Head of caudate nucleus (tissue), 42 donors: ENCODE results near the gene NUAK1.
"Not testable (repeated sequence)": the region's sequence is repeated elsewhere in the genome, so short reads cannot be mapped to it uniquely, and the experiment has no call there.

Experiments
- DNase-seq, 42 donors: peaks; one replicate each; pipeline versions ENCODE4 v3.0.0 to v3.0.0-alpha.2; 2020 to 2021; ENCODE audit warnings: mixed read lengths in 7 of 42
- intact Hi-C: fragments of 100-400 bp; cut with DNase I; formaldehyde crosslinking; loops from one replicate; pipeline ENCODE4 v1.15.0; 2022

NUAK1 gene

DNA sequence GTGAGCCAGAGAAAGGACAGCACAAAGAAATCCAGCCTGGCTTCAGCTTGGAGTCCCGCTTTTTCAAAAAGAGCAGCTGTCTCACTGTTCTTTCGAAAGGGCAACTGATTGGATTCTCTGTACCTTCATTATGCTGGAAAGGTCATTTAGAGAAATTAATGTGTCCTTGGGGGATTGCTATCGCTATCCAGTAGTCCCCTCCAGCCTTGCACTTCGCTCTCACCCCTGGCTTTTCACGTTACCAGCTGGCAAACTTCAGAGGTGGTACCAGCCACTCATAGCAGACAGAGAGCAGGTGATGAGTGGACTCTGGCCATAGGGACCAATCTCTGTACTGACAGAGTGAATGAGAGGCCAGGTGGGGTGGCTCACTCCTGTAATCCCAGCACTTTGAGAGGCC, 11.8 kb upstream of the NUAK1 start:
- no peak for DNase-seq
- intact Hi-C loops, result no loop called here

DNA sequence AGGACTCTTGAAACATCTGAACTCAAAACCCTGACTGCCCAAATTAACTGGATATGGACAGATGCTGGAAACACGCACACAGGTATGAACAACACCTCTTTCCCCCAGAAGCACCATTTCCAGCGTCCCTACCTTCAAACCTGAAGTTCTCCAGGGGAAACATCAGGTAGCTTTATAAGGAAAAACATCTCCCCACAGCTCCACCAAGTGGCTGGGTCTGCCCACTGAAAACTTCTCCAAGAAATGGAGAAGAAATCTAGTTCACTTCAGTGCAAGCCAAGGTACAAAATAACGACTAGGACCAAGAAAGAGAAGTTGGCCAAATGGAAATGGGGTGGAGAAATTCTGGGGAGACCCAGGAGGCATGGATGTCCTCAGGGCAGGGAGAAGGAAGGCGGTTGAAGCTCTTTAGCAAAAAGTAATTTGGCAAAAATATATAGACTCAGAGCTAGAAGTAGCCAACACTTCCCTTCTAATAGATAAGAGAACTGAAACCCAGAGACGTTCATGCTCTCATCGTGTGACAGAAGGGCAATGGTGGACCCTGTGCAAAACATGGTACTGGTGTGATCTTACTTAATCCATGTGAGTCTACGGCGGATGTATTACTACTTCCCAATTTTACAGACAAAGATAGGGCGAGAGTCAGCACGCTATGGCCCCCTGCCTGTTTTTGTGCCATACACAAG, 10.5 kb upstream of the NUAK1 start:
- peak in 37 of 42 donors; percentile 21 to 80 (median 49) for DNase-seq
- intact Hi-C loops, result loop anchor here (5.0 kb wide), 1 partner anchor 73 kb away; no protein-coding TSS in a partner anchor

DNA sequence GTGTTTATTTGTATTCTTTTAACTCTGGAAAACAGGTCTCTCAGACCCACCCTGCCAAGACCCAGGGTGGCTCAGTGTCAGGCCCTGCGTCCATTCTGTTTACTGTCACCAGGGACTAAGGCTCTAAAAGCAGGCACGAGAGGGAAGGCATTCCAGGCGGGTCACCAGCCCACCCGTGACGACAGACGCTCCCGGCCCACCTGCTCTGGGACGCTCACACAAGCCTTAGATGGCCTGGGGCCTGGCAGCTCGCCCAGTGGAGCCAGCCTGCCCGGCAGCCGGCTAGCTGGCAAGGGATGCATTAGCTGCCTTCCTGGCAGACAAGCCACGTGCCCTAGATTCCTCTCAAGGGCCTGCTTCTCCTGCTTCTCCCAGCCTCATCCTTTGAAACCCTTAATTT, 9.2 kb upstream of the NUAK1 start:
- peak; percentile 53 to 90 (median 78) for DNase-seq
- intact Hi-C loops, result loop anchor here (5.0 kb wide), 1 partner anchor 74 kb away; no protein-coding TSS in a partner anchor

DNA sequence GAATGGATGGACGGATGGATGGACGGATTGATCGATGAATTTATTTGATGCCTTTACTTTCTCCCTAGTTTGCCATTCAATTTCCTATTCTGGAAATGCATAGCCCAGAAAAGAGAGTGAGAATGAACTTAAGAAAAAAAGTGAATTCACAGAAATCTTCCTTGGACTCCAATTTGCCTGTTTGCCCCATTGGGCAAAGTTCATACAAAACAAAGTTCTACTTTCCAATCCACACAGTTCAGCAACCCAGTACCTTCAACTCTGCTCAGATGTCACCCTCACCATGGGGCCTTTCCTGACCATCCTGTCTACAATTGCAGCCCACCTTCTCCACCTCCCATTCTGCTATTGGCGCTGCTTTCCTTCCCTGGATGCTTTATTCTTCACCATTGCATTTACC, 8.2 kb upstream of the NUAK1 start:
- intact Hi-C loops, result loop anchor here (5.0 kb wide), 1 partner anchor 75 kb away; no protein-coding TSS in a partner anchor
- DNase-seq, result no peak

DNA sequence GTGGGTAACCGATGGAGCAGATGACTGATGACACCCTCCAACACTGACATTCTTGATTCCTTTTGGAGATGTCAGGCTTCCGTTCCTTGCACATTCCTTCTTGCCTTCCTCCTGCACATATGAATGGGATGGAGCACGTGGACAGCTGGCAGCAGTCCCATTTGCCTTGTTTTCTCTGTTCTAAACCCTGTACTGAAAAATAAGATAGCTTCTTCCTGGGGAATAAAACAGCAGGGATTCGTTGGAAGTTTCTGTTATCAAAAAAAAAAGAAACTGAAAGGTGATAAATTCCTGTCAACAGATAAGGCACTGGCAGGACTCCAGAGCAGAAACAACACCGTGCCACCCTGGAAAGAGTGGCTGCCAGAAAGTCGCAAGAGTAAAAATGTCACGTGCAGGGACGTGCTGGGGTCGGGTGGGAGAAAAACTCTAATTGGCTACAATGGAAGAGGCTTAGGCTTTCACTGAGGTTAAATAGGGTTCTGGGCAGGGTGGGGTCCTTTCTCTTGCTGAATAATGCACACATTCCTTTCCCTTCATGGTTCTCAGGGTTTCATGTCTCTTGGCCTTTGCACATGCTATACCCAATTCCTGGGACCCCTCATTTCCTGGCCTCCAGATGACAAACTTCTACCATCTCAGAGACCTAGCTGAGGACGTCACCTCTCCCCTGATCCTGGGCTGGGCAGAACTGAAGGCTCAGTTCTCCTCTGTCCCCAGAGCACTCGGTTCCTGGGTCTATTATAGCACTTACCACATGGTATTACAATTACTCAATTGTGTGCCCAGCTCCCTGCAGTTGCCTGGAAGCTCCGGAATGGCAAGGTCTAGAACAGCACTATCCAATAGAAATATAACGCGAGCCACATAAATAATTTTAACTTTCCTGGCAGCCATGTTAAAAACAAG, 7.0 kb upstream of the NUAK1 start:
- DNase-seq, result peak in 33 of 42 donors; percentile 15 to 77 (median 51)
- intact Hi-C loops, result loop anchor here (5.0 kb wide), 1 partner anchor 77 kb away; no protein-coding TSS in a partner anchor

DNA sequence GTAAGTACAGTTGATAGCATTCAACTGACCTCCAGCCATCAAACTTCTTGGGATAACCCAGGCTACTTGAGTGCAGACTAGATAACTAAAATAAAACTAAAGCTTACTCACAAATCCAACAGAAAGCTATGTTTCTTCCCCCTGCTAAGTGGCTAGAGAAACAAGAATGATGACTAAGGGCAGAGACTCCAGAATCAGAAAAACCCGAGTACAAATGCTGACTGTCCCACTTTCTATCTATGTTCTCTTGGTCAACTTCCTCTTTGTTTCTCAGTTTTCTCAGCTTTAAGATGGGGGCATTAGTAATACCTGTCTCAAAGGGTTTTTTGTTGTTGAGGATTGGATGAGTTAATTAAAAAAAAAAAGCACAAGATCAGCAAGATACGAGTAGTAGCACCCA, 6.1 kb upstream of the NUAK1 start:
- intact Hi-C loops, result loop anchor here (5.0 kb wide), 1 partner anchor 77 kb away; no protein-coding TSS in a partner anchor
- DNase-seq, result no peak

DNA sequence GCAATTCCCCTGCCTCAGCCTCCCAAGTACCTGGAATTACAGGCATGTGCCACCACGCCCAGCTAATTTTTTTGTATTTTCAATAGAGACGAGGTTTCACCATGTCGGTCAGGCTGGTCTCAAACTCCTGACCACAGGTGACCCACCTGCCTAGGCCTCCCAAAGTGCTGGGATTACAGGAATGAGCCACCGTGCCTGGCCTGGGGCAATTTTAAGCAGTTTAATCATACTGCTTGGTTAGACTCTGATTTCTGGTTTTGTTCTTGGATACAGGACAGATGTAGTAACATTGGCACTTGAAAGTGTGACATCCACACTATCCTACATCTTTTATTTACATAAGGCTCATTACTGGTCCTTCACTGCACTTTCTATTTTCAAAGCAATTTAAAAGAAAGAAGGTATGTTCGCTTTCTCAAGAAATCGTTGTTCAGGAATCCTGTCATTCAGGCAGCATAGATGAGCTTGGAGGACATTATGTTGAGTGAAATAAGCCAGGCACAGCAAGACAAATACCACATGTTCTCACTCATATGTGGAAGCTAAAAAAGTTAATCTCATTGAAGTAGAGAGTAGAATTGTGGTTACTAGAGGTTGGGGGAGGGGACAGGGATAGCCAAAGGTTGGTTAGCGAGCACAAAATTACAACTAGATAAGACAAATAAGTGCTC, 4.0 kb upstream of the NUAK1 start:
- no peak for DNase-seq
- intact Hi-C loops, result no loop called here

DNA sequence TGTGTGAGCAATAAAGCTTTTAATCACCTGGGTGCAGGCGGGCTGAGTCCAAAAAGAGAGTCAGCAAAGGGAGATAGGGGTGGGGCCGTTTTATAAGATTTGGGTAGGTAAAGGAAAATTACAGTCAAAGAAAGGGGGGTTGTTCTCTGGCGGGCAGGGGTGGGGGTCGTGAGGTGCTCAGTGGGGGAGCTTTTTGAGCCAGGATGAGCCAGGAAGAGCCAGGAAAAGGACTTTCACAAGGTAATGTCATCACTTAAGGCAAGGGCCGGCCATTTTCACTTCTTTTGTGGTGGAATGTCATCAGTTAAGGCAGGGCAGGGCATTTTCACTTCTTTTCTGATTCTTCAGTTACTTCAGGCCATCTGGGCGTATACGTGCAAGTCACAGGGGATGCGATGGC, 3.2 kb upstream of the NUAK1 start:
- DNase-seq, intact Hi-C loops: not testable (repeated sequence)

DNA sequence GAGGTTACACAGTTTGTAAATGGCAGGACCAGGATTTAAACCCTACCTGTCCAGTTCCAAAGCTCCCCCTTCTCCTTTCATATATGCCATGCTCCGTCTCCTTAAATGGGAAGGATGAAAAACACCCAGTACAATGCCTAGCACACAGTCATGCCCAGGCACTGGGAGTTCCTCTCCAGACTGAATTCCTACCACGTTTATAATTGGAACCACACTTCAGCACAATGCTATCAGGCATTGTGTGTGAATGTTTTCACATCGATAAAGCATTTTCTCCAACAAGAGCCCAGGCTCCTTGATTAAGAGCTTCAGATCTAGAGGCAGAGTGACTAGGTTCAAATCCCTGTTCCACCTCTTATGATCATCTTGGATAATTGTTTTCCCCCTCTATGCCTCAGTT, 2.7 kb upstream of the NUAK1 start:
- intact Hi-C loops, result no loop called here
- DNase-seq, result no peak

DNA sequence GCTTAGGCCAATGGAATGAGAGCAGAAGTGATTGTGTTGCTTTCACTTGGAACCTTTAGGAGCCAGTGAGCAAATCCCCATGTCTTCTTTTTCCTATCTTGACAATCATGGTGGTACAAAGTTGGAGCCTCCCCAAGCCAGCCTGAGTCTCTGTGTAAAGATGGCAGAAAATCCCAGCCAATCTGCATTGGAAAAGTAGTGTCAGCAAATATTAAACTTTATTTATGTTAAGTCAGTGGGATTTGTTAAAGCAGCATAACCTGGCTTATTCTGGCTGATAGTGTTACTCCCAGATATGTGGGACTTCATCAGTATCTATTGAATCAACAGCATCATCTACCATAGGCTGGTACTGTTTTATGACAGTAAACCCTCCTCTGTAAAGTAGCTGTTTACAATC, 2.2 kb upstream of the NUAK1 start:
- intact Hi-C loops, result no loop called here
- no peak for DNase-seq

DNA sequence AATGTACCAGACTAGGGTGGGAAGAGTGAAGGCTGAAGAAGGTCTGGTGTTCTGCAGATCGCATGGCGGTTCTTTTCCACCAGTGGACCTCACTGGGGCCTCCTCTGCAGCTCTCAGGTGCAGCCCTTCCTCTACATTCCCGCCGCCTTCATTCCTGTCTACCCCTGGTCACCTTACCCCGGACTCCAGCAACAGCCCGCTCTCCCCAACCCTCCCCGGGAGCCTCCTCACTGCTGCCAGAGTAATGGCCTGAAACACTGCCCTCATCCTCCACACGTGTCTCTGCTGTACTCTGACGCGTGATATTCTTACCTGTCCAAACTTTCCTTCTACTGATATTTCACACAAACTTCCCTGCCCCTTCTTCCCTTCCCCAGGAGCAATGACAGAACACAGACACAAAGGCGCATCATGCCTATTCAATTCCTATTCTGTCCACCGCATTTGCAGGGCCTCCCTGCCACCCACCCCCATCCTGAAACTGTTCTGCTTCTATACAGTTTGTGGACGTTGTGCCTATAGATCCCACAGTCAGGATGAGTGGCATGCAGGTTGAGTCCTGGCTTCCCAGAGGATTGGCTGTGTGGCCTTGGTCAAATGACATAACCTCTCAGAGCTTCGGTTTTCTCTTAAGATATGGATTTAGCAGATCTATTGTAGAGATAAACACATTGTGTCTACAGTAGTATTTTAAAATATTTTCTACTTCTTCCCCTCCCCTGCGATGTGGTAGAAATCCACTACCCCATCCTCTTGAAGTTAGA, 1.7 kb upstream of the NUAK1 start:
- peak in 4 of 42 donors; percentile 21 to 44 (median 28) for DNase-seq
- intact Hi-C loops, result no loop called here

DNA sequence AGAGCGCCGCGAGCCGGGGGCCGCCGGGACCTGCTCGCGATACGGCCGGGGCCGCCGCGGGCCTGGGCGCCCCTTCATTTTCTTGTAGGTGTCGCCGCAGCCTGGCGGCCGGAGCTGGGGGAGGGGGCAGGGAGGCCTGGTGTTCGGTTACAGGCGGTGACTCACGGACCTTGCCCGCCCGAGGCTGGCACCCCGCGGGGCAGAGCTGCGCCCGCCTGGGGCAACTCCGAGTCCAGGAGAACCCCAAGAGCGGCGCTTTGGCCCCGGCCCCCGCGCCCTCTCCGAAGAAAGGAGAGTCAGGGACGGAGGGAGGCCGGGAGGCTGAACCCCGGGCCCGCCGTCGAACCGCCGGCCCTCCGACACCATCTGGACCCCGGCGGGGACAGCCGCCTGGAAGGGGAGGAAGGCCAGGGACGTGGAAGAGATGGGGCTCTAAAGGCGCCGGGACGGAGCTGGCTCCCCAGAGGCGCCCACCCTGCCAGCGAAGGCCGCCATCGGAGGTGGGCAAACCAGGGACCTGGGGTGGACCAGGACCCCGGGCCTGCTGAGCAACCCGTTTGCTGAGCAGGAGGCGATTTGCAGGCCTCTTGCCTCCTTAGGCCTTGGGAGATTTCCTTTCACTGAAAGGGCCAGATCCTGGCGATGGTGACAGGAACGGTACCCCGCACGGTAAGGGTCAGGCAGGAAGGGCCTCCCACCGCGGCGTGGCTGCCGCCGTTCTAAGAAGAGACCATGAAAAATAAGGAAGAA, 843 bp upstream of the NUAK1 start:
- intact Hi-C loops, result loop anchor here (2.0 to 10.0 kb wide), 2 partner anchors 435 to 715 kb away; no protein-coding TSS in a partner anchor
- DNase-seq, result peak in 41 of 42 donors; percentile 29 to 86 (median 64)

DNA sequence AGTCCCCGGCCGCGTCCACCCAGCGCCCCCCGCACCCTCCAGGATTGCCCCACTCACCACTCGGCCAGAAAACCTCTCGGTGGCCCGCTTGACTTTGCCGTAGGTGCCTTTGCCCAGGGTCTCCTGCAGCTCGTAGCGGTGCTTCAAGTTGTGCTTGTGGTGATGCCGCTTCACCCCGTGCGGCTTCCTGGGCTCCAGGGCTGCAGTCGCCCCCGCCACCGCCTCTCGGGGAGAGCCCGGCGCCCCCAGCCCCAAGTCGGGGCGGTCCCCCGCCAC, 459 bp downstream of the NUAK1 start:
- intact Hi-C loops, result loop anchor here (2.0 to 10.0 kb wide), 2 partner anchors 433 to 713 kb away; no protein-coding TSS in a partner anchor
- peak in 21 of 42 donors; percentile 21 to 69 (median 41) for DNase-seq

DNA sequence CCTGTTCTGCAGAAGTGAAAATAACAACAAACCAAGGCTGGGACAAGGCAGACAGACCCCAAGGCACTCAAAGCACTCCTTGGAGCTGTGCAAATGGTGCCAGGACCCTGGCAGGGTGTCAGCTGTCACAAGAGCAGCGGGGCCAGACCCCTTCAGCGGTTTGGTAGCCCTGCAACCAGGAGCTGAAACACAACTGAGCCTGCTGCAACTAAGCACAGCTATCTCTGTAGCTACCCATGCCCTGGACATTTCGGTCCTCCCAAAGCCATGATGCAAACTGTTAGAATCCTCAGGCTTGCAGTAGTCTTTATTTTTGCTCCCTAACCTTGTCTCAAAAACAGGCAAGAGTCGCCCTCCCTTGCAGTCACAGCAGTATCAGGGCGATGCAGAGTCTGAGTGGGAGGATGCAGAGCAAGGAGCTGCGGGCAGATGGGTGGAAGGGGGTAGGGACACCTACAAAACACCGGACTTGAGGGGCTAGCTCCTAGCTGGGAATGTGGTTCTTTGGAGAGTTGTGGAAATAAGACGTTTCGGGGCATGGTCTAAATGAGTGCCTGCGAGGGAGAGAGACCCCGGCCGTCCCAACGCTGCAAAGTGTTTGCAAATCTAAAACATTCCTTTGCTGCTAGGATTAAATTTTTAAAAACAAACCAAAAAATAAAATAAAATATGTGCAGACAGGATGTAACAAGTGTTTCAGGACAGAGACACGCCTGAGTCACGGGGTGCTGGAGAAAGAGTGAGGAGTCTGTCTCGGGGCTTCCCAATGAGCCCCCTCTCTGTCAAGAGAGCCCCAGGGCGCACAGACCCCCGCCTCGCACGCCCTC, 1.0 kb downstream of the NUAK1 start:
- intact Hi-C loops, result loop anchor here (2.0 to 10.0 kb wide), 2 partner anchors 433 to 713 kb away; no protein-coding TSS in a partner anchor
- DNase-seq, result peak in 41 of 42 donors; percentile 23 to 79 (median 55)

DNA sequence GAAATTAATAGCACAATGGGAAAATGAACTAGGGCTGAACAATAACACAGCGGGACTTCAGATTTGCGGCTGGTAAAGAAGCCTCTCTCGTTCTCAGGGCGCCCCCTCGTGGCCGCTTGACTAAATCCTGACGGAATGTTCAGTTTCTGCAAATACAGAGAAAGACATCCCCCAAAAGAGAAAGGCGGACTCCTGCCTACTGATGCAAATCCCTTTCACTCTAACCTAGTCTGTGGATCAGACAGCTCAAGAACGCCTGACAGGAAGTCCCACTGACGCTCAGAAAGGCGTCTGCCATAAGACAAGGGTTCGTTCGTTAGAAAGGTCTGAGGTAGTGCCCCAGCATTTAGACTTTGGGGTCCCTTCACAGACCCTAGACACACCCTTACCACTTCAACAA, 2.5 kb downstream of the NUAK1 start:
- intact Hi-C loops, result loop anchor here (10.0 kb wide), 1 partner anchor 711 kb away; no protein-coding TSS in a partner anchor
- peak; percentile 81 to 99 (median 95) for DNase-seq

DNA sequence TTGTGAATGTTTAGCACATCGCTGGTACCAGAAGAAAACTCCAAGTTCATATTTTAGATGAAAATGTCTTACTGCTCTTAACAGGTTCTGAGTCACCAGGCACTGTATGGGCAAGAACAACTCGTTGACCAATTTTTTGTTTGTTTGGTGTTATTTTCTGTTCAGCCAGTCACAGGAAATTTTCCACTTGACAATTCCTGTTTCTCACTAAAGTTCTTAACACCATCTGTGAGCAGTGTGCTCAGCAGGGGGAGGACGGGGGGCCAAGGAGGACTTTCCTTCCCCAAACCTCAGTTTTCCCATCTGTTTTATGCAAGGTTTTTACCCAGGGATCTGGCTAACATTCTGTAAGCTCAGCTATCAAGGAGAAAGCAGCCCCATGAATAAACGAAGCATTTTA, 3.0 kb downstream of the NUAK1 start:
- no peak for DNase-seq
- intact Hi-C loops, result loop anchor here (10.0 kb wide), 1 partner anchor 711 kb away; no protein-coding TSS in a partner anchor

DNA sequence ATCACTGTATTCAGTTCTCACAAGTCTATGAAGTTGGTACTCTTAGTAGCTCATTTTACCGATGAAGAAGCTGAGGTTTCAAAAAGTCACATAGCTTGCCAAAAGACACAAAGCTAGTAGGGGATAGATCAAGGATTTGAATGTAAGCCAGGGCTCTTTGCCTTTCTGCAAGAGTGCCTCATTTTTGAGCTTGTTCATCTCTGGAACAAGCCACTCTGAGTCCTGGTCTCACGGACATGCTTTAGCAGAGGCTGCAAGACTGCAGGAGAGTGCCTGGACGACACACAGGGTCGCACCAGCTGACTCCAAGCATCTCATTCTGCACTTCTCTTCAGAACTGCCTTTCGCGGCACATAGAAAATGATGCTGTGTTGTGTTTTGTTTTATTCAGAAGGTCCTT, 3.7 kb downstream of the NUAK1 start:
- intact Hi-C loops, result loop anchor here (10.0 kb wide), 1 partner anchor 710 kb away; no protein-coding TSS in a partner anchor
- DNase-seq, result peak in 2 of 42 donors; percentile 25 to 27
